Panc1 (cell line): ENCODE data around the gene ENDOV.

Experiments used
- CTCF ChIP-seq: fragments of 450-650 bp; IDR thresholded peaks from 2 replicates; pipeline ENCODE4 v1.5.1; 2017; ENCODE audit warnings: mild to moderate bottlenecking
- POLR2AphosphoS5 ChIP-seq: IDR thresholded peaks from 2 replicates; pipeline ENCODE4 v1.6.1; 2012; ENCODE audit warnings: mild to moderate bottlenecking, low read depth, low read length, moderate library complexity
- SIN3A ChIP-seq: IDR thresholded peaks from 2 replicates; pipeline ENCODE4 v1.6.1; 2012; ENCODE audit warnings: low read depth, mild to moderate bottlenecking, low read length, moderate library complexity, borderline replicate concordance; ENCODE audit not compliant: insufficient read depth
- TCF7L2 ChIP-seq: IDR thresholded peaks from 2 replicates; pipeline ENCODE4 v1.6.1; 2011; ENCODE audit warnings: mild to moderate bottlenecking, low read depth, low read length, inconsistent platforms
- TF ChIP-seq, protein P1 (sequence below), 2 experiments: IDR thresholded peaks; 2 replicates each; pipeline ENCODE4 v1.6.1; 2011 to 2012; ENCODE audit warnings: low read depth in 2 of 2, control low read depth in 1 of 2, low read length in 1 of 2, mild to moderate bottlenecking in 1 of 2, moderate library complexity in 1 of 2; ENCODE audit not compliant: insufficient read depth in 1 of 2

GRCh38 chr17:80371196-80371595 is 43.8 kb upstream of the ENDOV start:
- TF ChIP-seq CTCF (no peak), TCF7L2 (no peak), SIN3A (no peak), POLR2AphosphoS5 (no peak)
- TF ChIP-seq, protein P1, sequence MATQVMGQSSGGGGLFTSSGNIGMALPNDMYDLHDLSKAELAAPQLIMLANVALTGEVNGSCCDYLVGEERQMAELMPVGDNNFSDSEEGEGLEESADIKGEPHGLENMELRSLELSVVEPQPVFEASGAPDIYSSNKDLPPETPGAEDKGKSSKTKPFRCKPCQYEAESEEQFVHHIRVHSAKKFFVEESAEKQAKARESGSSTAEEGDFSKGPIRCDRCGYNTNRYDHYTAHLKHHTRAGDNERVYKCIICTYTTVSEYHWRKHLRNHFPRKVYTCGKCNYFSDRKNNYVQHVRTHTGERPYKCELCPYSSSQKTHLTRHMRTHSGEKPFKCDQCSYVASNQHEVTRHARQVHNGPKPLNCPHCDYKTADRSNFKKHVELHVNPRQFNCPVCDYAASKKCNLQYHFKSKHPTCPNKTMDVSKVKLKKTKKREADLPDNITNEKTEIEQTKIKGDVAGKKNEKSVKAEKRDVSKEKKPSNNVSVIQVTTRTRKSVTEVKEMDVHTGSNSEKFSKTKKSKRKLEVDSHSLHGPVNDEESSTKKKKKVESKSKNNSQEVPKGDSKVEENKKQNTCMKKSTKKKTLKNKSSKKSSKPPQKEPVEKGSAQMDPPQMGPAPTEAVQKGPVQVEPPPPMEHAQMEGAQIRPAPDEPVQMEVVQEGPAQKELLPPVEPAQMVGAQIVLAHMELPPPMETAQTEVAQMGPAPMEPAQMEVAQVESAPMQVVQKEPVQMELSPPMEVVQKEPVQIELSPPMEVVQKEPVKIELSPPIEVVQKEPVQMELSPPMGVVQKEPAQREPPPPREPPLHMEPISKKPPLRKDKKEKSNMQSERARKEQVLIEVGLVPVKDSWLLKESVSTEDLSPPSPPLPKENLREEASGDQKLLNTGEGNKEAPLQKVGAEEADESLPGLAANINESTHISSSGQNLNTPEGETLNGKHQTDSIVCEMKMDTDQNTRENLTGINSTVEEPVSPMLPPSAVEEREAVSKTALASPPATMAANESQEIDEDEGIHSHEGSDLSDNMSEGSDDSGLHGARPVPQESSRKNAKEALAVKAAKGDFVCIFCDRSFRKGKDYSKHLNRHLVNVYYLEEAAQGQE (IDR thresholded peaks at IDR 0.05; ENCODE audit: insufficient read depth in 1 of 2, low read depth in 2 of 2, low read length in 1 of 2): no peak
